SIG-M5 treated with dmso at 0.1 percent for 504 hours (cell line): ENCODE measurements around the gene ALPL.
"Not testable (repeated sequence)": the region's sequence is repeated elsewhere in the genome, so short reads cannot be mapped to it uniquely, and the experiment has no call there.

Experiments used
- DNase-seq: peaks from one replicate; lab custom pipeline; 2025; ENCODE audit not compliant: unreplicated experiment; lab: John Stamatoyannopoulos, UW

ALPL gene

DNA sequence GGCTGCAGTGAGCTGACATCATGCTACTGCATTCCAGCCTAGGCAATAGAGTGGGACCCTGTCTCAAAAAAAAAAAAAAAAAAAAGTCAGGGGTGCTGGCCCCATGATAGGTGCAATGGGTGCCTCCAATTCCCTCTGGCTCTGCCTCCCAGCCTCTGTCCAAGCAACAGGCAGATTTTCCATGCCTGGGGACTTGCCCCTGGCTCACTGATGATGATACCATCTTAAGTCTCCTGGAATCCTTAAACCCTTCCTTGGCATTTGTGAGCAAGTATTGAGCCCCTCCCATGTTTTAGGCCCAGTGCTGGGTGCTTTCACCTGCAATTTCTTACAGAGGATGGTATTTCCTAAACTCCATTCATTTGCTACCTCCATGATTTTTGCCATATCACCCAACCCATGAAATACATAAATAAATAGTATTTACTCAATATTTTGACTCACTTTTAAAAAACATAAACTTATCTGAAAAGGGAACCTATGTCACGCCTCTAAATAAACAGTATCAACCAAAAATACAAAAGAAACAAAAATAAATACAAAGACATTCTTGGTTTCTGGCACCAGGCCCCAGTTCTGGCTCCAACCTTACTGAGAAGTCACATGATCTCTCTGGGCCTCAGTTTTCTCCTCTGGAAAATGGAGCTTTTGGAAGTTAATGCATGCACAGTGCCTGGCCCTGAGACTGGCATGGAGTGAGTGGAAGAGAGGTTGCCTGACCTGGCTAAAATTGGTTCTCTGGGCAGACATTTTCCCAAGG lies 1.5 kb upstream of the ALPL start:
- no peak for DNase-seq

DNA sequence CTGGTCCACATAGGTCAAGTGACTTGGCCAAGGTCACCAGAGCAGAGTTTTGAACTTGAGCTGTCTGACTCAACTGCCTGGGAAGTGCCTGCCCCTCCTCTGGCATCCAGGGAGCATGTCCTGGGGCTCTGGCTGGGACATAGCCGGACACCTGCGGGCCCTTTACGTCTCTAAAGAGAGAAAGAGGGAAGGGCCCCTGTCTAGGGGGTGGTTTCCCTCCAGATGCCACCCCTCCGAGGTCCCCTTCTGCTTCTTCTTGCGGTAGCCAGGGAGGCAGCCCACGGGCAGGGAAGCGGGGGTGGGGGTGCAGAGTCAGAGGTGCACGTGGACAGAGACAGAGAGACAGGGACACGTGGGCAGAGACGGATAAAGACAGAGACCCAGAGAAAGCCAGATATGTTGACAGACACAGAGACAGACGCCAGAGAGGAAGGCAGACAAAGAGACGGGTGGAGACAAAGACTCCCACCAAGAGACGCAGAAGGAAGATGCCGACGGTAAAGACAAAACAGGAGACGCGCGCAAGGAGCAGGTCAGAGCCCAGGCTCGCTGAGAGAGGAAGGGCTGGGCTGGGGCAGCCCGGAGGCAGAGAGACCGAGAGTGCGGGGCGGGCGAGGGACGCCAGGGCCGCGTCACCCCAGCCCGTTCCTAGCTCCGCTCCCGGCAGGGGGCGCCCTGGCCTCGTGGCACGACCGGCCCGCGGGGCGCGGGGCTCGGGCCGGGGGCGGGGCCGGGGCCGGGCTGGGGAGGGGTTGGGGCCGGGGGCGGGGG lies 458 bp upstream of the ALPL start:
- no peak for DNase-seq

DNA sequence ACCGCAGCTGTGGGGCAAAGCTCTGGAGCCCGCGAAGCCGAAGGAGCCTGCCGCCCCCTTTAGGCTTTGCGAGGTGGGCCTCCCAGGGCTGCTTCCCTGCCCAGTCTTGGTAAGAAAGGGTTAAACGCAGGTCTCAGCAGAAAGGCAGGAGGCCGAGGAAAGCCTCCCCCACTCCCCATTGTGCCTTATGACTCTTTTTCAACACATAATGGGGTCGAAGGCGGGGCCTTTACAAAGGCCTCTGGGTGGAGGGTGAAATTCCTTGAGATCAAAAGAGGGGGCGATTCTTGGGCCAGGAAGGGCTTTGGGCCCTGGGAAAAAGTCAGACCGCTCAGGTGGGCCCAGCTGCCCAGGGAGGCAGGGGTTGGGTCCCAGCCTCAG lies 880 bp downstream of the ALPL start:
- DNase-seq, result no peak

DNA sequence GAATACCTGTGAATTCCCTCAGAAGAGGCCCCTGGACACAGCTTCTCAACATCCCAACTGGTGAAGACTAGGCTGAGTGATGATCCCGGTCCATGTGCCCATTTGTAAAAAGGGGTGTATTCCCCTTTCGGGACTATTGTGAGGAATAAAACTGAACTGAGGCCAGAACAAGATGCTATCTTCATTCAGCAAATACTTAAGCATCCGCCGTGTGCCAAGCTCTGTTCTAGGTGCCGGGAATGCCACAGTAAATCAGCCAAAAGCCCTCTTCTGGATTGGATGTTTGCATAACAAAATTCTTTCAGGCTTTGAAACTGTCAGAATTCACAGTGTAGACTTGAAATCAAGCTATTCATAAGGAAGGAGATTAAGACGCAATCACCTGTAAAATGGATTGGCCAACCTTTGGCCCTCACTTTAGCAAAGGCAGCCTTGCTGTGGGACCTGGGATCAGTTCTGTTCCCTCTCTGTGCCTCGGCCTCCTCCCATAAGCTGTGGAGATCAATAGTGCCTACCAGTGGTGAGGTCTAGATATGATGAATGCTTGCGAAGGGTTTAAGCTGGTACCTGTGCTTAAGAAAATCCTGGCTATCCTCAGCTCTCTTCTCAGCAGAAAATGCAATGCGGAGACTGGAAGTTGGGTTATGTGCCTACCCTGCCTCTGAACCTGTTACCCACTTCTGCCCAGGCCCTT lies 1.8 kb downstream of the ALPL start:
- DNase-seq, result no peak

DNA sequence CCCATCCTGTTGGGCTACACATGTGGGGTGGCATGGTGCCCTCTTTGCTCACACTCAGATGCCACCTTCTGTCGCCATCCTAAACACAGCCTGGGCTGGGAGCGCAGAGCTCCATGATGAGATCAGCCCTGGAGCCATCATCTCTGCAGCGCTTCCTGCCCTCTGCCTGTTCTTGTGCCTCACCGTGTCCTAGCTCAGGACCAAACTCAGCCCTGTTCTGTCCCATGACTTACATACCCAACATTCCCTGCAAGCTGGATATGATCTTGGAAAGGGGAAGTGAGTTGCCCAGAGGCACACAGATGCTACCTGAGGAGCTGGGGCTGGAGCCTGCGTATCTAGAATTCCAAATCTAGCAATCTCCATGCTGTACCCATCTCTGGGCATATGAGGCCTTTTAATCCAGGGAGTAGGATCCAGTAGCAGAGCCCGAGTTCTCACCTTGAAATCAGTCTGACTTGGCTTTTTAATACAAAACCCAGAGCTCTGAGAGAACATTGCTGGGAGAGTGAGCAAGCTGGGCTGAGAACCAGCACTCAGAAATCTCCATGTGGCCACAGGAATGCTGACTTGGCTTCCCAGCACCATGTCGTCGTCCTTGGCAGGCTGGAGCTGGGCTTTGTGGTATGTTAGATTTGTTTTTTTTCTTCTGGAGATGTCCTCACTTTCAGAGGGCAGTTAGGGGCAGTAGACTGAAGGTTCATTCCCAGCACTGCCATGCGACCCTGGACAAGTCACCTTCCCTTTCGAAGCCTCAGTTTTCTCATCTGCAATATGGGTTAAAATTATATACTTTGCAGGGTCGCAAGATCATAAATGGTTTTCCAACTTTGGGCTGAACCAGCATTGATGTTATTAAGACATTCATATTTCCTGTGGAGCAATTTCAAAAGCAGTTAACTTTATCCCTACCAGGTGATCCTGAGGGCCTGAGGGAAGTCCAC lies 2.6 kb downstream of the ALPL start:
- no peak for DNase-seq

DNA sequence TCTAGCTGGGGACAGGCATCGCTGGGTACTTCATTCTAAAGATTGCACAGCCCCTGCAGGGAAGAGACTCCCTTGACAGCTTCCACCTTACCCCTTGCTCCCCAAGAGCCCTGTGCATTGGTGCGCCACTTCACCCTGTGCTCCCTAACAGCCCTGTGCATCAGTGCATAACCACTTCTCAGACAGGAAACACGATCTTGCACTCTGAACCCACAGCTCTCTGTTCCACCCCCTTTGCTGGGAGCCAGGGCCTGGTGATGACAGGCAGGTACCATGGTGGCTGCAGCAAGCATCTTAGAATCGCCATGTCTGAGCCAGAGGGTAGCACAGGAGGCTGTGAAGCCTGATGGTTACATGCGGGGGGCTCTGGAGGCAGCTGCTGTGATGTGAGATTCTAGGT lies 5.0 kb downstream of the ALPL start:
- DNase-seq, result no peak

DNA sequence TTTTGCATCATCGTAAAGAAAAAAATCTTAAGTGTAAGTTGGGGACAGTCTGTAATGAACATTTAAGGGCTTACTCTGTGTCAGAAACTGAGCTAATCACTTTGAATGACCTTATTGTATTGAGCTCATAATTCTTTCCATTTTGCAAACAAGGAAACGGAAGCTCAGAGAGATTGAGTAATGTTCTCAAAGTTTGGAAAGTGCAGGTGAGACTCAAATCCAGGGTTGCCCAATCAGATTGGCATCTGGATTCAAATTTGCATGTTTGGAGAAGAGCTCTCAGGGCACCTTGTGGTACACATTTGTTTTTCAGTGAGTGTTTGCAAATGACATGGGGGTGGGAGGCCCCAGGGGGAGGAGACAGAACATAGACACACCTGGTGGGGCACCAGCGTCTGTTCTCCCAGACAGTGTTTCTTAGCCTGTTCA lies 8.0 kb downstream of the ALPL start:
- no peak for DNase-seq

DNA sequence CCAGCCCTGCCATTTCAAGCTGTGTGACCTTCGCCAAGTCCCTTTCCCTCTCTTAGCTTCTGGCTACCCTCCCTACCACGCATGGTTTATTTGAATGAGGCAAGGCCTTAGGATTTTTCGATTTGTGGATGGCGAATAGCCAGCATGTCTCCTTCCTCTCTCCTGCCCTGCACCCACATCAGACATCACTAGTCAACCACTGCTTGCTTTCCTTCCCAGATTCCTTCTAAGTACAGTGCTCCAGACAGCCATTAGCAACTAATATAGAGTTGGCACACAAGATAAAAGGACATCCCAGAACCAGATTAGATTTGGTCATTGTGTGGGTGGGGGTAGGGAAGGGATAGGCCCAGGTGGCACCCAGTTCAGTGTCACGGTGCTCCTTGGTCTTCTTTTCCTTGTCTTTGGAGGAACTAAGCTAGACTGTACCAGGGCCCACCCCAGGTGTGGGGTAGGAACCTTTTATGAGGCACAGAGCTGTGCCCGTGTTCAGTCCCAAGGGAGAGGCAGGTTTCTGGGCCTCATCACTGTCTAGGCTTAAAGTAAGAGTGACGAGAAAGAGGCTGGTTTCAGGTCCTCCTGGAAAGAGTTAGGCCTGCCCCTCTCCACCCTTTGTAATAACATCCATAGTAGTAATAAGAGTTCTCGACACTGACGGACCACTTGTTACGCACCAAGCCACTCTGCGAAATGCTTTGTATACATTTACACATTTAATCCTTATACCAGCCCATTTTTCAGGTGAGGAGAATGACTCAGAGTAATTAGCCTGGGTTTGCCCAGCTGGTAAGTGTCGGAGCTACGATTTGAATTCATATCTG lies 8.6 kb downstream of the ALPL start:
- no peak for DNase-seq

DNA sequence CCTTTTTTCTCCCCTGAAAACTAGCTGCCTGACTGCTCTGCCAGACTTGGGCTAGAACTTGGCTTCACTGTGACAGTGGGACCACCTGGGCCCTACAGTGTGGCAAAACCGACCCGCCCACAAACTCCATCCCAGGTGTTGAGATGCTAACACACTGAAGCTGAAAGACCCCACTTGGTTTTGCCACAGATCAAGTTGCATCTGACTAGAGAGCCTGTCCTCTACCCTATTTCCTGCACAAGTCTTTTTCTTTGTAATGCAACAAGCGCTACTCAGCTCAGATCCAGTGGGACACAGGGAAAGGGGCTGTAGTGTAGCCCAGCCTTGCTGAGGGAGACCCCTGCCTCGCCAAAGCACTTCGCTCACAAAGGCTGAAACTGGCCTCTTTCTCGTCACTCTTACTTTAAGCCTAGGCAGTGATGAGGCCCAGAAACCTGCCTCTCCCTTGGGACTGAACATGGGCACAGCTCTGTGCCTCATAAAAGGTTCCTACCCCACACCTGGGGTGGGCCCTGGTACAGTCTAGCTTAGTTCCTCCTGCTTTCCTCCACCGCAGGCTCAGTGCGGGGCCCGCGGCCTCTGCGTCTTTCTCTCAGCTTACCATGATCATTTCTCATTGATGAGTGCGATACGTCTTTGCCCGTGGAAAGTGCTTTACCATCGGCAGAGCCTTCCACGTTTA lies 9.7 kb downstream of the ALPL start:
- no peak for DNase-seq

DNA sequence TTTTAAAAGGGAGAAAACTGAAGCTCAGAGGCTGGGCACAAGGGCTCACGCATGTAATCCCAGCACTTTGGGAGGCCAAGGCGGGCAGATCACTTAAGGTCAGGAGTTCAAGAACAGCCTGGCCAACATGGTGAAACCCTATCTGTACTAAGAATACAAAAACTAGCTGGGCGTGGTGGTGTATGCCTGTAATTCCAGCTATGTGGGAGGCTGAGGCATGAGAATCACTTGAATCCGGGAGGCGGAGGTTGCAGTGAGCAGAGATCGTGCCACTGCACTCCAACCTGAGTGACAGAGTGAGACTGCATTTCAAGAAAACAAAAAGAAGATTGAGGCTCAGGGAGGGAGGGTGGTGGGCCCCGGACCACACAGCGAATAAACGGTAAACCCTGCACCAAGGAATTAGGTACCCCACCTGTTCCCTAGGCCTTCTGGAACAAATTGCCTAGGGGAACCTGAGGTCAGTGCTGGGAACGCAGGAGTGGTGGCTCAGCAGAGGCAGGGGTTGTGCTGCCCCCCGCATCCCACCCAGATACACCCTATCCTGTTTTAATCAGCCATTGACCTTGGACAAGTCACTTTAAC lies 10.4 kb downstream of the ALPL start:
- not testable (repeated sequence) for DNase-seq

DNA sequence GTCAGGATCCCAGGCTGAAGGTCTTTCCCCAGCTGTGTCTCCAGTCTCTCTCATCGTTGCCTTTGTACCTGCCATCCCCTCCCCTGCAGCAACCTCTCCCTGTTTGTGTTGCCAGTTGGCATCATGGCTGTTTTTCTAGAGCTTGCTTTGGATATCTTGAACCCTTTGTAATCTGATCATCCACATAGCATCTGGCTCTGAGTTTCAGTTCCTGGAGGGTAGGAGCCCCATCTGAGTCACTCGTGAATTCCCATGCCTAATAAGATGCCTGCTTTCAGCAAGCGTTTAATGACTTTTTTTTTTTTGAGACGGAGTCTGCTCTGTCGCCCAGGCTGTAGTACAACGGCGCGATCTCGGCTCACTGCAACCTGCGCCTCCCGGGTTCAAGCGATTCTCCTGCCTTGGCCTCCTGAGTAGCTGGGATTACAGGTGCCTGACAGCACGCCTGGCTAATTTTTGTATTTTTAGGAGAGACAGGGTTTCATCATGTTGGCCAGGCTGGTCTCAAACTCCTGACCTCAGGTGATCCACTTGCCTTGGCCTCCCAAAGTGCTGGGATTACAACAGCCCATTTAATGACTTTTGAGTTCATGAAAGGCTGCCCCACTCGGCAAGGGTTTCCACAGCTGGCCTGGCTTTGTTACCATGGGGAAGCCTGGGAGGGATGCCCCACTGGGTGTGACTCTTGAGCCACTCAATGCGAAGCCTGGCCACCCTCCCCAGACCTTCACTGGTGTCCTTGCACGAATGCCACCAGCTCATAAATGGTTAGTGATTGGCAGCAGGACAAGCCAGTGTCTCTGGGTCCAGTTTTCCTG lies 11.9 kb downstream of the ALPL start:
- no peak for DNase-seq

DNA sequence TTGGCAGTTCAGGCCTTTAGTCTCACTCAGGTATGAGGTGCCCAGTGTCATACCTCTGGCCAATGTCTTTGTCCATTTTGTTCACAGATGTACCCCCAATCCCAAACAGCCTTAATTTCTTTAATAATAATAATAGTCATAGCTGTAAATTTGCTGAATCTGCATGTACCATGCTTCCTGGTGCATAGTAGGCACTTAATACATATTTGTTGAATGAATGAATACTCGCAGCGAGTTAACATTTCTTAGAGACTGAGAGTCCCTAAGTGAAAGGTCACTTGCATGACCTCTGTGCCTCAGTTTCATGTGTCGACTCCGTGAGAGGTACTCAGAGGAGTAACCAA lies 12.5 kb downstream of the ALPL start:
- no peak for DNase-seq

DNA sequence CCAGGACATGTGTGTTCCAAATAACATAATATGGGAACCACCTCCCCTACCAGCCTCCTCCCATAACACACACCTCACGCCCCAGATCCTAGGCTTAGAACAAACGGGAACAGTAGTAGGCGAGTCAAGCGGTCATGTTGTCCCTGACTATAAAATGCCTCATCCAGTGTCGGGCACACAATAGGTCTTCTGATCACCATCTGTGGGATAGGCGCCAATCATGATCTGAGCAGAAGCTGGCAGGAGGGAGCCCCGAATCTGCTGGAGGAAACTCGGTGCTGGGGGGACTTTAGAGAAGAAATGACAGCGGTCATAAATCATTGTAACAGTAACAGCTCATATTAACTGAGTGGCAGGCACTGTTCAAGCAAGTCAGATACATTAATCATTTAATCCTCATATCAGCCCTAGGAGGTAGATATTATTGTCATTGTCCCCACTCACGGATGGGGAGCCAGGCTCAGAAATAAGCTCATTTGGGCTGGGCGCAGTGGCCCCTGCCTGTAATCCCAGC lies 13.4 kb downstream of the ALPL start:
- no peak for DNase-seq

DNA sequence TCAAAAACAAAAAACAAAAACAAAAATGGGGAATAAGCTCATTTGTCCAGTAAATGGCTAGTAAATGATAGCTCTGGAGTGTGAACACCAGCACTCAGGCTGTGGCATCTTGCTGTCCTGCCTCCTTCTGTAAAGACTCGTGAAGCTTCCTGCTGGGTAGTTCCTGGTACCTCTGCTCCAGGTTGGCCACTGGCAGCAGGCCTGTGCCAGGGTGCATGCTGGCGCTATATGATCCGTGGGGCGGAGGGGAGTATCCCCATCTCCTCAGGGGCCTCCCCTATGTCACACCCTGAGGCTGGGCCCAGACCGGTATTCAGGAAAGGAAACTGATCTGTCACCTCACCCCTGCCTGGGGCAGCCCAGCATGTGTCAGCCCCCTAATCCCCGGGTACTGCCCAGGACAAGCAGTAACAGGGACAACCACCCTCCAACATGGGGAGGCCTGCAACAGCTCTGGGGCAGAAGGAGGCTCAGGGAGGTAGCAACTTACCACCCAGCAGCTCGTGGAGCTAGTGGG lies 14.1 kb downstream of the ALPL start:
- DNase-seq, result no peak

DNA sequence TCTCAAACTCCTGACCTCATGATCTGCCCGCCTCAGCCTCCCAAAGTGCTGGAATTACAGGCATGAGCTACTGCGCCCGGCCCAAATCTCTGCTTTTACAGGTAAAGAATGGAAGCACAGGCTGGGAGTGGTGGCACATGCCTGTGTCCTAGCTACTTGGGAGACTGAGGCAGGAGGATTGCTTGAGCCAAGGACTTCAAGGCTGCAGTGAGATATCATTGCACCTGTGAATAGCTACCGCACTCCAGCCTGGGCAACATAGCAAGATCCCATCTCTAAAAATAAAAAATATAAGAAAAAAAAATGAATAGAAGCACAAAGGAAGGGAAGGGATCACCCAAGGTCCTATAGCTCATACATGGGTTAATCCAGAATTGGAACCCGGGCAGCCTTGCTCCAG lies 15.0 kb downstream of the ALPL start:
- no peak for DNase-seq

DNA sequence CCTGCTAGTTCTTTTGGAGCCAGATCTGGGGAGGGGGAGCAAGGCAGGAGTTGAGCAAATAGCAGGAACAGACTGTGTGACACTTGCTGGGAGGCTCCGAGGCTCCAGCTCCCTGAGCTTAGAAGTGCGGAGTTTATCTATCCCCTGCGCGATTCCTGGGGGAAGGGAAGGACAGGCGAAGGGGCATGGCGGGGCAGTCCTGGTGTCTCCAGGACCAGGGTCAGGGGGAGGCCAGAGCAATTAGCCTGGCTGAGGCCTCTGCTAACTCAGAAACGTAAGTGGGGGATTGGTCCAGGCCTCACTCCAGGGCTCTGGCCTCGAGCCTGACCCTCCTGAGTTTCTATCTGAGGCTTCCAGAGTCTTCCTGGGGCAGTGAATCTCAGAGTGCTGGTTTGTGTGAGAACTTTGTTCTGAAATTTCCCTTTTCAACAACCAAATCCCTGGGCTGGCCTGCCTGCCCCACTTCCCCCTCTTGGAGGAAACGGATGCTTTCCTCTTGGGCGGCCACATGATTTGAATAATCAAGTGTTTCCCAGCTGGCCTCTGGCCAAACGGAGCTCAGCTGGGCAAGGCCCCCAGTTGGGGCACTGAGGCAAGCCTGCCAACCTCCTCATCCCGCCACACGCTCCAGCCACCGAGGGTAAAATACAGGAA lies 15.6 kb downstream of the ALPL start:
- DNase-seq, result no peak

DNA sequence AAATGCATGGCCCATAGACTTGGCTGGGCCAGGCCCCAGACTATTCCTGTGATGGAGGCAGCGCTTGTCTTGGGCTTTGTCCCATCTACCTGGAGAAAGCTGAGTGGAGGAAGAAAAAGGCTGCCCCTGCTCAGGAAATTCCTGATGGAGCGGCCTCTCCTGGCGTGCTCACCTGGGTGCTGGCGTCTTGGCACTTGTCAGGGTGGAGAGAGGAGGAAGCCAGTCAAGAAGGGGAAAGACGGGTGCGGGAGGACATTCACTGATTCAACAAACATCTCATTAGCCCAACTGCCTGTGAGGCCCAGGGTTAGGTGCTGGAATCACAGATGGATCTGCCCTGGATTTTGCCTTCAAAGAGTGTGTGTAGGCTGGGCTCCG lies 16.1 kb downstream of the ALPL start:
- DNase-seq, result no peak

DNA sequence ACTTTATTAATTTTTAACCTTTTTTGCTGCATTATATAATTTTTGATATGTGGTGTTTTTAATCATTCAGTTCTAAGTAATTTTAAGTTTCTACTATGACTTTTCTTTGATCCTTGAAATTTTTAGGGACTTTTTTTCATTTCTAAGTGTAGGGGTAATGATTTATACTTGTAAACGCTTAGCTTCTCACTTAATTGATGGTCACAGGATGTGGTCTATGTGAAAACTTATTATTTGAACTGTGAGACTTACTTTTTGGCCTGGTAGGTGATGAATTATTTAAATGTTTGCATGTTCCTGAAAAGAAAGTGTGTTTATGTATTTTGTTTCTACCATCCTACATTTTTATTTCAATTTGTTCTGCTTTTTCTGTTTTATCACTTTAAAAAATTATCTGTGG lies 17.2 kb downstream of the ALPL start:
- DNase-seq, result no peak
